Measurements from ENCODE around the gene GMDS.

The GMDS gene

DNA sequence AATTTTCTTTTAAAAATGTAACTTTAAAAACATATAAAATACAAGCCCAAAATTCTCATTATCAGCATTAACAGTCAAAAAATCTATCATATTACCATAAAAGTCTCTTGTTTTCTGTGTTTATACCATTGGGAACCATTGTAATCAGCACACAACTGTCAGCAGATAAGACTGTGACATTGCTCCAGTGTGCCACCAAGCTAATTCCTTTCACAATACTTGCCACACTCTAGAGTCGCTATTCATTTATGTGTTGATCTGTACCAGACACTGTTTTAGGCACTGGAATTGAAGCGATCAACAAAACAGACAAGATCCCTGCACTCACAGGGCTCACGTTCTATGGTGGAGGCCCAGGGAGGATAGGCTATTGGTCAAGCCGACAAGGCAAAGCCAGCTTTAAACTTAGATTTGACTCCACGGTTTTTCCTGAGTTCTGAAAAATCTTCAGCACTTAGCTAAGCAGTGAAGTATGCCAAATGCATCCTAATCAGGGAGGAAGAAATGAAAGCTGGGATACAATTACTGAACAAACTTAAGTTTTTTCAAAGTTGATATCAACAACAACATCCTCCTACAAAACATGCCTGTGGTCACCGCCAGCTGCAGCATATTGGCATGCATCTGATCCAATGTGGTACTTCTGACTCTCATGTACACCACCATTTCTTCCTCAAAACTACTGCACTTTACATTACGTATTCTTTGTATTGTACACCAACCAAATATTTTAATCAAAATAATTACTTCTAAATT is 60.5 kb downstream of the GMDS start:
- no peak for TF ChIP-seq POLR2A (IDR thresholded peaks at IDR 0.05; ENCODE audit: low read depth, low read length)
- TF ChIP-seq POLR2AphosphoS5 (IDR thresholded peaks at IDR 0.05; ENCODE audit: low read depth, low read length) = no peak
- no peak for TF ChIP-seq TAF1 (IDR thresholded peaks at IDR 0.05; ENCODE audit: borderline replicate concordance, low read depth, low read length)
- no peak for DNase-seq (ENCODE audit: insufficient read length)
- no peak for FAIRE-seq

DNA sequence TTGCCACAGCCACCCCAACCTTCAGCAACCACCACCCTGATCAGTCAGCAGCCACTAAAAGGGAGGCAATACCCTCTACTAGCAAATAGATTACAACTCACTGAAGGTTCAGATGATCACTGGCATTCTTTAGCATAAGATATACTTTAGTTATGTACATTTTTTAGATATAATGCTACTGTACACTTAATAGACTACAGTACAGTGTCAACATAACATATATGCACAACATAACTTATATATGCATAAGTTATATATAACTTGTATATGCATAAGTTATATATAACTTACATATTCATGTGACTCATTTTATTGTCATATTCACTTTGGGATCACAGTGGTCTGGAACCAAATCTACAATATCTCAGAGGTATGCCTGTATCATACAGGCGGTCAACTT is 61.7 kb downstream of the GMDS start:
- TF ChIP-seq POLR2A (IDR thresholded peaks at IDR 0.05; ENCODE audit: low read depth, low read length) (no peak), TAF1 (IDR thresholded peaks at IDR 0.05; ENCODE audit: borderline replicate concordance, low read depth, low read length) (no peak), POLR2AphosphoS5 (IDR thresholded peaks at IDR 0.05; ENCODE audit: low read depth, low read length) (no peak)
- DNase-seq (ENCODE audit: insufficient read length) = no peak
- FAIRE-seq = no peak

- no peak for TF ChIP-seq POLR2A (IDR thresholded peaks at IDR 0.05; ENCODE audit: low read depth, low read length)
- TF ChIP-seq POLR2AphosphoS5 (IDR thresholded peaks at IDR 0.05; ENCODE audit: low read depth, low read length) = no peak
- no peak for TF ChIP-seq TAF1 (IDR thresholded peaks at IDR 0.05; ENCODE audit: borderline replicate concordance, low read depth, low read length)
- FAIRE-seq (no peak), DNase-seq (ENCODE audit: insufficient read length) (no peak)
Observed at GRCh38 chr6:2183246-2183645, 62.2 kb downstream of the GMDS start.

- DNase-seq (ENCODE audit: insufficient read length) = no peak
- TF ChIP-seq POLR2AphosphoS5 (IDR thresholded peaks at IDR 0.05; ENCODE audit: low read depth, low read length) (no peak), TAF1 (IDR thresholded peaks at IDR 0.05; ENCODE audit: borderline replicate concordance, low read depth, low read length) (no peak), POLR2A (IDR thresholded peaks at IDR 0.05; ENCODE audit: low read depth, low read length) (no peak)
- FAIRE-seq = no peak
Observed at GRCh38 chr6:2182251-2182650, 63.2 kb downstream of the GMDS start.

DNA sequence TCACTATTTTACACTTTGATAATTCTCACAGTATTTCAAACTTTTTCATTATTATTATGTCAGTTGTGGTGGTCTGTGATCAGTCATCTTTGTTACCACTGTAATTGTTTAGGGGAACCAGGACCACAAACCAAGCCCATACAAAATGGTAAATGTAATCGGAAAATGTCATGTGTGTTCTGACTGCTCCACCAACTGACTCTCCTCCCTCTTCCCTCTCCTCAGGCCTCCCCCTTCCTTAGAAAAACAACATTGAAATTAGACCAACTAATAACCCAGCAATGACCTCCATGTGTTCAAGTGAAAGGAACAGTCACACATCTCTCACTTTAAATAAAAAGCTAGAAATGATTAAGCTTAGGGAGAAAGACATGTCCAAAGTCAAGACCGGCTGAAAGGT is 63.8 kb downstream of the GMDS start:
- DNase-seq (ENCODE audit: insufficient read length) = no peak
- FAIRE-seq = no peak
- TF ChIP-seq TAF1 (IDR thresholded peaks at IDR 0.05; ENCODE audit: borderline replicate concordance, low read depth, low read length) (no peak), POLR2AphosphoS5 (IDR thresholded peaks at IDR 0.05; ENCODE audit: low read depth, low read length) (no peak), POLR2A (IDR thresholded peaks at IDR 0.05; ENCODE audit: low read depth, low read length) (no peak)

DNA sequence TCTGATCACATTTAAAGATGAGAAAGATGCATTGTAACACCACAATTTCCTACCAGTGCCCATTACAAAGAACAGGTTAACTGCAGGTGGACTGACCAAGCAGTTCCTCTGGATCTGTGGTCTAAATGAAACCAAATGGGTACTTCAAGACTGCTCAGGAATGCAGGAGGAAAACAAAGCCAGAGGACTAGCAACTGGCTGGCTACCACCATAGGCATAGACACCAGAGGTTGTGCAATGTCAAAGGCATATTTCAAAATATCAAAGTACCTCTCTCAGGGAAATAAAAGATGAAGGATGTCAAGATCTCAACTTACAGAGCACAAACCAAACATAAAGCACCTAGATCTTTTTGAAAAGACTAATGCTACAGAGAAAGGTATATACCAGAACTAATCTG is 65.5 kb downstream of the GMDS start:
- TF ChIP-seq POLR2AphosphoS5 (IDR thresholded peaks at IDR 0.05; ENCODE audit: low read depth, low read length) (no peak), POLR2A (IDR thresholded peaks at IDR 0.05; ENCODE audit: low read depth, low read length) (no peak), TAF1 (IDR thresholded peaks at IDR 0.05; ENCODE audit: borderline replicate concordance, low read depth, low read length) (no peak)
- DNase-seq (ENCODE audit: insufficient read length) = no peak
- FAIRE-seq = no peak

DNA sequence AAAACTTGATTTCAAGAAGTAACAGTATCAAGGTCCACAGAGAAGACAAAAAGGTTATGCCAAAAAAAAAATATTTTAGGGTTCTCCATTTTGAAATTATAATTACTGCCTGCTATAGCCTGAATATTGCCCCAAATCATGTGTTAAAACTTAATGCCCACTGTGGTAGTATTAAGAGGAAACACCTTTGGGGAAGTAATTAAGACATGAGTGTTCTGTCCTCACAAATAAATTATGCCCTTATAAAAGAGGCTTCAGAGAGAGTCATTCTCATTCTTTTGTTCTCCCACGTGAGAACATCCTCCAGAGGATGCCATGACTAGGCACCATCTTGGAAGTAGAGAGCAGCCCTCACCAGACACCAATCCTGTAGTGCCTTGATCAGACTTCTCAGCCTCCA is 66.2 kb downstream of the GMDS start:
- TF ChIP-seq TAF1 (IDR thresholded peaks at IDR 0.05; ENCODE audit: borderline replicate concordance, low read depth, low read length) (no peak), POLR2AphosphoS5 (IDR thresholded peaks at IDR 0.05; ENCODE audit: low read depth, low read length) (no peak), POLR2A (IDR thresholded peaks at IDR 0.05; ENCODE audit: low read depth, low read length) (no peak)
- DNase-seq (ENCODE audit: insufficient read length) (no peak), FAIRE-seq (no peak)

DNA sequence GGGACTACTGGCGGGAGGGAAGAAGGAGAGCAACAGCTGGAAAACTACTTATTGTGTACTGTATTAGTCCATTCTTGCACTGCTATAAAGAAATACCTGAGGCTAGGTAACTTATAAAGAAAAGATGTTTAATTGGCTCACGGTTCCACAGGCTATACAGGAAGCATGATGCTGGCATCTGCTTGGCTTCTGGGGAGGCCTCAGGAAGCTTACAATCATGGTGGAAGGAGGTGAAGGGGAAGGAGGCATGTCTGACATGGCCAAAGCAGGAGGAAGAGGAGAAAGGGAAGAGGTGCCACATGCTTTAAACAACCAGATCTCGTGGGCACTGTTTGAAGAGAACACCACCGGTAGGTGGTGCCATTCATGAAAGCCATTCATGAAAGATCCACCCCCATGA is 67.3 kb downstream of the GMDS start:
- DNase-seq (ENCODE audit: insufficient read length) (no peak), FAIRE-seq (no peak)
- TF ChIP-seq POLR2AphosphoS5 (IDR thresholded peaks at IDR 0.05; ENCODE audit: low read depth, low read length) (no peak), POLR2A (IDR thresholded peaks at IDR 0.05; ENCODE audit: low read depth, low read length) (no peak), TAF1 (IDR thresholded peaks at IDR 0.05; ENCODE audit: borderline replicate concordance, low read depth, low read length) (no peak)

DNA sequence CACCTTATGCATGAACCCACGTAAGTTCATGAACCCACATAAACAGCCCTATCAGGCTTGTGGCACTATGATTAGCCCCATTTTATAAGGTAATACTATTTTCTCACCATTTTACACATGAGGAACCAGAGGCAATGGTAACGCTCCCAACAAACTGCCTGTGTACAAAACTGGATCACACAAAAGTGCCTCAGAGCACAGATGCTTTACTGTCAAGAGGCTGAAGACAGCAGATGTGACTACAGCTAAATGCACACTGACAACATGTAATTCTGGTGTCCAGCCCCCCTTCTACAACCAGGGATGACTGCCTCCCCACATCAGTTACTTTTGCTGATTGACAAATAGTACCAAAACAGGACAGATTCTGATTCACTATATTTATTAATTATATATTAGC is 69.6 kb downstream of the GMDS start:
- no peak for DNase-seq (ENCODE audit: insufficient read length)
- TF ChIP-seq POLR2AphosphoS5 (IDR thresholded peaks at IDR 0.05; ENCODE audit: low read depth, low read length) = no peak
- no peak for FAIRE-seq

DNA sequence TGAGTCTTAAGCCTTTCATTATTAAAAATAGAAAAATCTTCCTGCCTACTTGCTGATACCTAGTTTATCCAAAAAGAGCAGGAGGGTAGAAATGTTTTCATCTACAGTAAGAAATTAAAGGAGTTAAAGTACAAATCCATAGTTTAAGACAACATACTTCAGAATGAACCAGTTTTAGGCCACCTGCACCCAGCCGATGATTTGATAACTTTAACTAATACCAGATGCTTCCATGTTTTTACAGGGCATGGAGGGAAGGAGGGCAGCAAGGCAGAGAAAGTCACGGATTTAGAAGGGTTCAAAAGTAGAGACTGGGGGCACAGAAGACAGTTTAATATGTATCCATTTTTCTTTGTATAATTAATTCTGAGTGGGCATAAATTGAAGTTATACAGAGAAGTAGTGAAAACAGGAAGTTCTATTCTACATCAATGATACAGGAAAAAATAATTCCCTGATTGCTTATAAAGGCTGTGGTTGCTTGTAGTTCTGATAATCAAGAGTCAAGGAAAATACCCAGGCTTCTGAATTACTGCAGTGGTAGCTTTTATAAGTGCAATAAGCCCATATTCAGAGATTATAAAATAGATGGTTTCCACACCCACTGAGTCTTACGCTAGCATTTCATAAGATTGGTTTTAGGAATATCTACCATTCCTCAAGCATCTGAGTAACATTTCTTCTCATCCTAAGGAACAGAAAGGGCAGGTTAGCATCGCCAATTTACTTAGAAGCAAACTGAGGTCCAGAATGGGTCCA is 72.0 kb downstream of the GMDS start:
- no peak for TF ChIP-seq POLR2AphosphoS5 (IDR thresholded peaks at IDR 0.05; ENCODE audit: low read depth, low read length)
- TF ChIP-seq TAF1 (IDR thresholded peaks at IDR 0.05; ENCODE audit: borderline replicate concordance, low read depth, low read length) = no peak
- TF ChIP-seq POLR2A (IDR thresholded peaks at IDR 0.05; ENCODE audit: low read depth, low read length) = no peak

GRCh38 chr6:2171728-2172127 is 73.7 kb downstream of the GMDS start:
- TF ChIP-seq POLR2A (IDR thresholded peaks at IDR 0.05; ENCODE audit: low read depth, low read length) (no peak), TAF1 (IDR thresholded peaks at IDR 0.05; ENCODE audit: borderline replicate concordance, low read depth, low read length) (no peak), POLR2AphosphoS5 (IDR thresholded peaks at IDR 0.05; ENCODE audit: low read depth, low read length) (no peak)
- DNase-seq (ENCODE audit: insufficient read length) = no peak
- FAIRE-seq = no peak

More for the DNA sequence above, 72.0 kb downstream of the GMDS start:
- FAIRE-seq (no peak), DNase-seq (ENCODE audit: insufficient read length) (no peak)

GRCh38 chr6:2168480-2168879 is 76.9 kb downstream of the GMDS start:
- TF ChIP-seq POLR2AphosphoS5 (IDR thresholded peaks at IDR 0.05; ENCODE audit: low read depth, low read length) (no peak), POLR2A (IDR thresholded peaks at IDR 0.05; ENCODE audit: low read depth, low read length) (no peak), TAF1 (IDR thresholded peaks at IDR 0.05; ENCODE audit: borderline replicate concordance, low read depth, low read length) (no peak)
- DNase-seq (ENCODE audit: insufficient read length) (no peak), FAIRE-seq (no peak)

Data from GM12892 (cell line).